Esophagus squamous epithelium (tissue), 5 donors: ENCODE measurements around the gene KIAA1614. TPM values are rescaled to one million over a fixed set of nuclear protein-coding genes. Genes with fewer than 3 reads are reported as not detected.

Experiments used
- DNase-seq: peaks from one replicate; lab custom pipeline; 2025; lab: John Stamatoyannopoulos, UW
- H3K27ac ChIP-seq, 4 donors: fragments of 200-600 bp; sonication (generic); one replicate each; pipeline ENCODE4 v1.5.1; 2016 to 2019; ENCODE audit warnings: mild to moderate bottlenecking in 1 of 4
- H3K27me3 ChIP-seq, 4 donors: fragments of 200-600 bp; sonication (generic); 1 replicate in 3 of 4; 2 replicates in 1 of 4; pipeline versions ENCODE4 v1.5.1 to v1.6.0; 2017 to 2021; ENCODE audit warnings: antibody characterized with exemption in 1 of 4
- H3K36me3 ChIP-seq, 3 donors: fragments of 200-600 bp; sonication (generic); one replicate each; pipeline ENCODE4 v1.5.1; 2016 to 2019
- H3K4me1 ChIP-seq, 3 donors: fragments of 200-600 bp; sonication (generic); one replicate each; pipeline ENCODE4 v1.5.1; 2017 to 2019
- H3K4me3 ChIP-seq, 4 donors: fragments of 200-600 bp; sonication (generic); 1 replicate in 3 of 4; 2 replicates in 1 of 4; pipeline ENCODE4 v1.5.1; 2016 to 2019; ENCODE audit warnings: mild to moderate bottlenecking in 2 of 4, moderate library complexity in 1 of 4
- H3K9me3 ChIP-seq, 3 donors: fragments of 200-600 bp; sonication (generic); one replicate each; pipeline ENCODE4 v1.5.1; 2016 to 2019
- POLR2A ChIP-seq, 4 donors: fragments of 450-650 bp; IDR thresholded peaks; one replicate each; pipeline ENCODE4 v1.6.1; 2017; ENCODE audit warnings: antibody characterized with exemption in 4 of 4, mild to moderate bottlenecking in 4 of 4, moderate library complexity in 3 of 4
- WGBS, 2 donors: methylation state at CpG; one replicate each; pipeline ENCODE4 v1.1.5; 2018; 5-methylcytosine and 5-hydroxymethylcytosine counted together
- intact Hi-C: fragments of 100-400 bp; cut with DNase I; formaldehyde crosslinking; loops from one replicate; pipeline ENCODE4 v1.15.0; 2022
- total RNA-seq, 4 donors: library from RNA; depleted of rRNA; stranded (reverse); fragments of >200 nt; gene quantifications; one replicate each; pipeline ENCODE4 v1.1.0, GENCODE V29; 2016
- TF ChIP-seq, protein P1 (sequence below), 6 experiments: fragments of 450-650 bp in 4 of 6; fragments of 200-600 bp in 2 of 6; sonication (generic) in 2 of 6; IDR thresholded peaks; one replicate each; pipeline ENCODE4 v1.5.1; 2016 to 2019; ENCODE audit warnings: antibody characterized with exemption in 6 of 6, mild to moderate bottlenecking in 4 of 6, moderate library complexity in 4 of 6
- donor health status: DM: yes; HTN: yes; CAD: no.

KIAA1614 gene
- total RNA-seq, 4 donors from 2014 or later, result 0.66 to 7.6 (median 2.8) TPM

DNA sequence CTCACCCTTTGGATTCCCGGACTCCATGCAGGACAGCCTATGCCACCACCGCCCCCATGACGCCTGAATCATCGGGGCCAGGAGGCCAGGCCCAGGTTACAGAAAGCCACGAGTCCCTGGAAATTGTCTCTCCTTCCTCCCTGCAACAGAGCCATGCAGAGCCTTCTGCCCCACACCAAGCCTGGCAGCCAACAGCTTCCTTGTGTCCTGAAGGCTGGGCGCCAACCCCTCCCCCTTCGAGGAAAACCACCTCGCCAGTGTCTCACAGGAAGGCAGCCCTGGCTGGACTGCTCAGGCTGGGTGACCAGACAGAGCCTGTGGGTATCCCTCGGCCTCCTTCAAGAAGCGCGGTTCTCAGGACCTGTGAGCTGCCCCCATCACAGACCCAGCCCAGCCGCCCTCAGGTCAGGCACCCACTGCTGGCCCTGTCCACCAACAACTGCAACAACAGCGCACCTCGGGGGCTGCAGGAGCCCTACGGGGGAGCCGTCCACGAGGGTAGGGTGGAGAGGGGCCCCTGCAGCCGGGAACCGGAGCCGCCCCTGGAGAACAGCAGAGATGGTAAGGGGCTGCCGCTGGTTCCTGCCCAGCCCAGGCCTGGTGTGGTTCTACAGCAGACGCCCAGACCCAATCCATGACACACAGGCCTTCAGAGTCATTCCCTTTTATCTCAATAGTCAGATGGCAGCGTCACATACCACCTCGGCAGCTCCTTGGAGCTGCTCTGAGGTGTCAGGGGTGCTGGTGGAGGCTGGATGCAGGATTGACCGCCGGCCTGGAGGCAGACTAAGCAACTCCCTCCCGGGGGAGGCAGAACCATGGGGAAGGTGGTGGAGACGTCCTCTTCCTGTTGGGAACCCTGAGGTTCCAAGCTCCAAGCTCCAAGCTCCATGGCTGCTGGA lies 23.7 kb downstream of the KIAA1614 start:
- no peak for DNase-seq
- TF ChIP-seq, protein P1, sequence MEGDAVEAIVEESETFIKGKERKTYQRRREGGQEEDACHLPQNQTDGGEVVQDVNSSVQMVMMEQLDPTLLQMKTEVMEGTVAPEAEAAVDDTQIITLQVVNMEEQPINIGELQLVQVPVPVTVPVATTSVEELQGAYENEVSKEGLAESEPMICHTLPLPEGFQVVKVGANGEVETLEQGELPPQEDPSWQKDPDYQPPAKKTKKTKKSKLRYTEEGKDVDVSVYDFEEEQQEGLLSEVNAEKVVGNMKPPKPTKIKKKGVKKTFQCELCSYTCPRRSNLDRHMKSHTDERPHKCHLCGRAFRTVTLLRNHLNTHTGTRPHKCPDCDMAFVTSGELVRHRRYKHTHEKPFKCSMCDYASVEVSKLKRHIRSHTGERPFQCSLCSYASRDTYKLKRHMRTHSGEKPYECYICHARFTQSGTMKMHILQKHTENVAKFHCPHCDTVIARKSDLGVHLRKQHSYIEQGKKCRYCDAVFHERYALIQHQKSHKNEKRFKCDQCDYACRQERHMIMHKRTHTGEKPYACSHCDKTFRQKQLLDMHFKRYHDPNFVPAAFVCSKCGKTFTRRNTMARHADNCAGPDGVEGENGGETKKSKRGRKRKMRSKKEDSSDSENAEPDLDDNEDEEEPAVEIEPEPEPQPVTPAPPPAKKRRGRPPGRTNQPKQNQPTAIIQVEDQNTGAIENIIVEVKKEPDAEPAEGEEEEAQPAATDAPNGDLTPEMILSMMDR (IDR thresholded peaks at IDR 0.05), result no peak
- no peak for TF ChIP-seq POLR2A (IDR thresholded peaks at IDR 0.05)
- Histone ChIP-seq H3K4me1 (no peaks in the 10 kb centered on the region), H3K27ac (no peak overlapping the region), H3K4me3 (no peak overlapping the region), H3K27me3 (no peaks in the 10 kb centered on the region), H3K36me3 (peaks cover 0 to 38% (median 0%) of the 10 kb centered on the region in 3 donors), H3K9me3 (no peaks in the 10 kb centered on the region)
- 70 to 100% methylated on average over 1 to 3 of the region's 28 CpGs for WGBS, 2 donors
- intact Hi-C loops, result no loop called here

DNA sequence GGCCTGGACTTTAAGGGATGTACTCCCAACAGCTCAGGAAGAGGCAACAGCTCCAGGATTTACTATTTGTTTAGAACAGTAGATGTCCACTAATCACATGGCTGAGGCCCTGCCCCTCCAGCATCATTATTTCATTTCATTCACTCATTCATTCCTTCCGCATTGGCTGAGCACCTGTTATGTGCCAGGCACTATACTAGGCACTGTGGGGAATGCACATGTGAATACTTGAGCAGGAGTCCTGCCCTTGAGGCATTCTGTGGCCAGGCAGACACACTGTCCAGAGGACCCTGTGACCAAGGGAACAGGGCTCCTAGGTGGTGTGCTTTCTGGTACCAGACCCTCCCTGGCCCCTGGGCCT lies 24.3 kb downstream of the KIAA1614 start:
- Histone ChIP-seq H3K27ac (no peak overlapping the region), H3K36me3 (peaks cover 0 to 44% (median 0%) of the 10 kb centered on the region in 3 donors), H3K27me3 (no peaks in the 10 kb centered on the region), H3K4me3 (no peak overlapping the region), H3K4me1 (no peaks in the 10 kb centered on the region), H3K9me3 (no peaks in the 10 kb centered on the region)
- DNase-seq, result no peak
- intact Hi-C loops, result no loop called here
- 57 to 100% methylated on average over 1 of the region's 1 CpG for WGBS, 2 donors
- TF ChIP-seq, protein P1 (IDR thresholded peaks at IDR 0.05), result no peak
- TF ChIP-seq POLR2A (IDR thresholded peaks at IDR 0.05), result no peak

DNA sequence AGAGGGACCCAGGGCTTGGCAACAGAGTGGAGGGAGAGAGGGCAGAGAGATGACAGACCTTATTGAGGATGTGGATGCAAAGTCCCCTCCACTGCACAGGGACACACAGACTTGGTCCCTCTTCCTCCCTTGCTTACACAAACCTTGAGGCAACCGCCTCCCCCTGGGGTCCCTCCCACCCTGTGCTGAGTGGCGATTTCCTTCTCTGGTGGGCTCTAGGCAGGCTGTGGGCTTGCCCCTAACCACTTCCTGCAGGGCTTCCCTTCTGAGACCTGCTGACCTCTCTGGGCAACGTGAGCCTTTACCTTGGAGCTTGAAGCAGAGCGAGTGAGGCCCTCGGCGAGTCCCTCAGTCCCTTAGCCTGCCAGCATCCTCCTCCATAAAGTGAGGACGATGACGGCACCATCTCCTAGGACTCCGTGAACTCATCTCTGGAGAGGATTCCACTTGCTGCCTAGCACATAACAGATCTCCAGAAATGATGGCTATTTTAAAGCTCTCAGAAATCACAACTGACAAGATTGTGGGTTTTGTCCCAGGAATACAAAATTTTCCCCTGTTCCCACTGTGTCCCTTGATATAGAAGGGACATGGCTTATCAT lies 25.0 kb downstream of the KIAA1614 start:
- intact Hi-C loops, result no loop called here
- Histone ChIP-seq H3K27me3 (no peaks in the 10 kb centered on the region), H3K4me1 (no peaks in the 10 kb centered on the region), H3K4me3 (no peak overlapping the region), H3K9me3 (no peaks in the 10 kb centered on the region), H3K36me3 (peaks cover 0 to 49% (median 0%) of the 10 kb centered on the region in 3 donors), H3K27ac (no peak overlapping the region)
- 72 to 81% methylated on average over 6 to 7 of the region's 9 CpGs for WGBS, 2 donors
- TF ChIP-seq, protein P1 (IDR thresholded peaks at IDR 0.05), result no peak
- TF ChIP-seq POLR2A (IDR thresholded peaks at IDR 0.05), result no peak
- DNase-seq, result no peak

DNA sequence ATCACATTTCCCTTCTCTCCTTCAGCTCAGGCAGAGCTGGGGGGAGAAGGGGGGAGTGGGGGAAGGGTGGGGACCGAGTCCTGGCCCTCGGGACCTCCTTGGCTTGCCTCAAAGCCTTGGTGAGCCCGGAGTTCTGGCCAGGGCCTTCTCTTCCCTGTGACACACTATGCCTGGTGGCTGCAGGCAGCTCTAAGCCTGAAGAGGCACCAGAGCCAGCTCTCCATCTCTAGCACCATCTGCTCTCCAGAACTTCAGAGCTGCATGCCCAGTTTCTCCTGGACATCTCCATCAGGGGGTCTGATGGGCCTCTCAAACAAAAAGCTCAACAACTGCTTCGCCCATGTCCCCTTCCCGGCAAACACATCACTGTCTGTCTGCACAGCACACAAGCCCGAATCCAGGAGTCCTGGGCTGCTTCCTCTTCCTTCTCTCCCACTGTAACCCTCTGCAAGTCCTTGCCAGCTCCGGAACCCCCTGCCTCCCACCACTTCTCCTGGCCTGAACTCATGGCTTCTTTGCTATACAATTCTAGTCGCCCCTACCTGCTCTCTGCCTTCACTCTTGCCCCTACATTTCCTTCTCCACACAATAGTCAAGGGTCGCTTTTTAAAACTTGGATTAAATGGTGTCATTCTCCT lies 26.5 kb downstream of the KIAA1614 start:
- Histone ChIP-seq H3K4me1 (no peaks in the 10 kb centered on the region), H3K27me3 (no peaks in the 10 kb centered on the region), H3K9me3 (no peaks in the 10 kb centered on the region), H3K27ac (no peak overlapping the region), H3K36me3 (peaks cover 0 to 56% (median 0%) of the 10 kb centered on the region in 3 donors), H3K4me3 (no peak overlapping the region)
- no peak for DNase-seq
- intact Hi-C loops, result no loop called here
- 65 to 72% methylated on average over 9 of the region's 9 CpGs for WGBS, 2 donors
- TF ChIP-seq, protein P1 (IDR thresholded peaks at IDR 0.05), result no peak
- no peak for TF ChIP-seq POLR2A (IDR thresholded peaks at IDR 0.05)

DNA sequence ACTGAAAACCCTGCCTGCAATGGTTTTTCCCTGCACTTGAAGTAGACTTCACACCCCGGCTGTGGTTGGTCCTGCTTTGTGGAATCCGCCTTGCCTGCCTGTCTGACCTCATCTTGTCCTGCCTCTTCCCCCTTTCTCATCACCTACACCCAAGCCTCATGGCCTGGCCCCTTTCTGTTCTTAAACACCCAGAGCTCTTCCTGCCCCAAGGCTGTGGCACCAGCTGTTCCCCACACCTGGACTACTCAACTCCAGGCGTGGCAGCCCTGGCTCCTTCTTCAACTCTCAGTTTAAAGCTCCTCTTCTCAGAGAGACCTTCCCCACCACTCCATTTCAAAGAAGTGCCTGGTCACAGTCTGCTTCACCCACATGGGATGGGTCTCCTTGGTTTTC lies 27.0 kb downstream of the KIAA1614 start:
- Histone ChIP-seq H3K27ac (no peak overlapping the region), H3K36me3 (peaks cover 0 to 62% (median 0%) of the 10 kb centered on the region in 3 donors), H3K9me3 (no peaks in the 10 kb centered on the region), H3K4me3 (no peak overlapping the region), H3K27me3 (no peaks in the 10 kb centered on the region), H3K4me1 (no peaks in the 10 kb centered on the region)
- WGBS, 2 donors, result 58 to 70% methylated on average over 3 of the region's 3 CpGs
- intact Hi-C loops, result no loop called here
- no peak for TF ChIP-seq POLR2A (IDR thresholded peaks at IDR 0.05)
- TF ChIP-seq, protein P1 (IDR thresholded peaks at IDR 0.05), result no peak
- DNase-seq, result no peak
